Loucy (cell line): ENCODE measurements around the gene FOXP1.

ENCODE experiments used
- H2AFZ ChIP-seq: fragments of 200-600 bp; sonication (generic); 2 replicates; pipeline ENCODE4 v1.6.0; 2016; ENCODE audit warnings: antibody characterized with exemption, mild to moderate bottlenecking, low read length, moderate library complexity
- H3F3A ChIP-seq: fragments of 200-600 bp; 2 replicates; pipeline ENCODE4 v1.6.0; 2016; ENCODE audit warnings: antibody characterized with exemption, low read depth, mild to moderate bottlenecking
- H3K27me3 ChIP-seq: fragments of 200-600 bp; sonication (generic); 2 replicates; pipeline ENCODE4 v1.6.1; 2014; ENCODE audit warnings: low read length, mild to moderate bottlenecking; ENCODE audit not compliant: insufficient read depth, poor library complexity, severe bottlenecking
- H3K36me3 ChIP-seq: fragments of 200-600 bp; sonication (generic); 2 replicates; pipeline ENCODE4 v1.6.1; 2016; ENCODE audit warnings: low read length; ENCODE audit not compliant: insufficient read depth
- H3K4me1 ChIP-seq: fragments of 200-600 bp; sonication (generic); 2 replicates; pipeline ENCODE4 v1.5.1; 2014; ENCODE audit warnings: low read length, mild to moderate bottlenecking; ENCODE audit not compliant: insufficient read depth, poor library complexity, severe bottlenecking
- H3K4me2 ChIP-seq: fragments of 200-600 bp; sonication (generic); 2 replicates; pipeline ENCODE4 v1.6.0; 2014; ENCODE audit warnings: antibody characterized with exemption, low read length, low read depth, mild to moderate bottlenecking; ENCODE audit not compliant: poor library complexity, severe bottlenecking
- H3K4me3 ChIP-seq: fragments of 200-600 bp; sonication (generic); 2 replicates; pipeline ENCODE4 v1.5.1; 2014; ENCODE audit warnings: low read length, mild to moderate bottlenecking, mixed read lengths; ENCODE audit not compliant: poor library complexity, severe bottlenecking
- H3K79me2 ChIP-seq: fragments of 200-600 bp; sonication (generic); 2 replicates; pipeline ENCODE4 v1.6.1; 2014; ENCODE audit warnings: low read length; ENCODE audit not compliant: insufficient read depth
- H3K9ac ChIP-seq: fragments of 200-600 bp; sonication (generic); 2 replicates; pipeline ENCODE4 v1.6.0; 2014; ENCODE audit warnings: mild to moderate bottlenecking, low read depth, low read length, moderate library complexity; ENCODE audit not compliant: poor library complexity, severe bottlenecking
- H3K9me2 ChIP-seq: fragments of 200-600 bp; sonication (generic); replicated peaks from 2 replicates; pipeline ENCODE4 v1.6.1; 2016; ENCODE audit warnings: low read depth, low read length, mixed read lengths
- H3K9me3 ChIP-seq: fragments of 200-600 bp; sonication (generic); 2 replicates; pipeline ENCODE4 v1.6.1; 2014; ENCODE audit warnings: mild to moderate bottlenecking, antibody characterized with exemption, low read length, low read depth; ENCODE audit not compliant: insufficient read depth
- H4K20me1 ChIP-seq: fragments of 200-600 bp; sonication (generic); 2 replicates; pipeline ENCODE4 v1.6.0; 2014; ENCODE audit warnings: antibody characterized with exemption, low read length, mild to moderate bottlenecking; ENCODE audit not compliant: insufficient read depth, poor library complexity, severe bottlenecking
- CTCF ChIP-seq: fragments of 200-600 bp; sonication (generic); conservative IDR thresholded peaks from 2 replicates; pipeline ENCODE4 v1.5.1; 2014; ENCODE audit warnings: mild to moderate bottlenecking, antibody characterized with exemption, low read length
- EZH2phosphoT487 ChIP-seq: fragments of 200-600 bp; IDR thresholded peaks from 2 replicates; pipeline ENCODE4 v1.6.1; 2018; ENCODE audit warnings: antibody characterized with exemption, mild to moderate bottlenecking, moderate library complexity, borderline replicate concordance

FOXP1 gene

GRCh38 chr3:71360180-71360579 is 223.3 kb downstream of the FOXP1 start:
- peak overlapping the region; percentile 40 for H3K4me2 ChIP-seq
- H3K27me3 ChIP-seq = no peaks in the 10 kb centered on the region
- peaks cover 18% of the 10 kb centered on the region; the same call in 1 of the 2 replicates for H3K36me3 ChIP-seq
- H3K4me3 ChIP-seq = no peak overlapping the region
- no peaks in the 10 kb centered on the region for H3F3A ChIP-seq
- H3K4me1 ChIP-seq = peaks cover 19% of the 10 kb centered on the region
- H3K79me2 ChIP-seq = peaks cover 21% of the 10 kb centered on the region
- no peak for TF ChIP-seq CTCF
- TF ChIP-seq EZH2phosphoT487 = no peak
- peaks cover 5% of the 10 kb centered on the region for H4K20me1 ChIP-seq
- no peak overlapping the region for H2AFZ ChIP-seq
- no peak overlapping the region for H3K9ac ChIP-seq
- no peaks in the 10 kb centered on the region for H3K9me2 ChIP-seq
- H3K9me3 ChIP-seq = no peaks in the 10 kb centered on the region

- H3K79me2 ChIP-seq = peaks cover 8% of the 10 kb centered on the region; the same call in 1 of the 2 replicates
These were observed 225.3 kb downstream of the FOXP1 start for GRCh38 chr3:71358243-71358642.

GRCh38 chr3:71356265-71356664 is 227.3 kb downstream of the FOXP1 start:
- Histone ChIP-seq H3K9me2 (no peaks in the 10 kb centered on the region), H4K20me1 (peaks cover 5% of the 10 kb centered on the region), H3K4me1 (peaks cover 6% of the 10 kb centered on the region), H2AFZ (no peak overlapping the region), H3K9ac (no peak overlapping the region), H3K36me3 (peaks cover 24% of the 10 kb centered on the region; the same call in 1 of the 2 replicates), H3K4me3 (no peak overlapping the region), H3K4me2 (no peak overlapping the region), H3F3A (no peaks in the 10 kb centered on the region), H3K27me3 (no peaks in the 10 kb centered on the region), H3K79me2 (peaks cover 2% of the 10 kb centered on the region; the same call in 1 of the 2 replicates), H3K9me3 (no peaks in the 10 kb centered on the region)
- TF ChIP-seq CTCF (no peak), EZH2phosphoT487 (no peak)

More at GRCh38 chr3:71358243-71358642, 225.3 kb downstream of the FOXP1 start:
- H4K20me1 ChIP-seq = peaks cover 5% of the 10 kb centered on the region
- no peaks in the 10 kb centered on the region for H3K9me2 ChIP-seq
- TF ChIP-seq CTCF (no peak), EZH2phosphoT487 (no peak)
- peaks cover 24% of the 10 kb centered on the region; the same call in 1 of the 2 replicates for H3K36me3 ChIP-seq
- H3K4me1 ChIP-seq = peaks cover 12% of the 10 kb centered on the region
- H3K27me3 ChIP-seq = no peaks in the 10 kb centered on the region
- H3K4me2 ChIP-seq = no peak overlapping the region
- H2AFZ ChIP-seq = no peak overlapping the region
- H3K9ac ChIP-seq = no peak overlapping the region
- no peaks in the 10 kb centered on the region for H3F3A ChIP-seq
- H3K9me3 ChIP-seq = no peaks in the 10 kb centered on the region
- no peak overlapping the region for H3K4me3 ChIP-seq
